ENCODE measurements around the gene INAFM1. TPM values are rescaled to one million over a fixed set of nuclear protein-coding genes. Genes with fewer than 3 reads are reported as not detected.

Gene INAFM1
- total and polyA plus RNA-seq, 2 donors (not counting 1 experiment from before 2014, with no cell fraction given) = 6.6 to 13.6 TPM

GRCh38 chr19:47230054-47230920 is 44.4 kb upstream of the INAFM1 start:
- WGBS (ENCODE audit: insufficient coverage) = under 1% methylated on average over 75 of the region's 84 CpGs
- H3K9ac ChIP-seq (ENCODE audit: low read length) = peak overlapping the region; percentile 93
- ChIA-PET POLR2A (interaction anchor here (0.7 to 1.8 kb wide), 2 partner anchors 10 to 13 kb away, joined by 3 to 4 read pairs; no protein-coding TSS in a partner anchor), CTCF (interaction anchor here (1.0 to 7.3 kb wide), 4 partner anchors 9 to 19 kb away, joined by 3 to 99 read pairs (median 6); no protein-coding TSS in a partner anchor)
- H3K4me3 ChIP-seq (ENCODE audit: control extremely low read depth in 1 of 5, extremely low read depth in 1 of 5, insufficient read depth in 1 of 5, low read depth in 2 of 5, low read length in 4 of 5) = peak overlapping the region; percentile 36 to 95 (median 63)
- no peaks in the 10 kb centered on the region for H3K79me2 ChIP-seq (ENCODE audit: control insufficient read depth, insufficient read depth, low read length)
- Mint-ChIP-seq H3K27me3 (no peaks in the 10 kb centered on the region), H3K4me1 (peaks cover 30% of the 10 kb centered on the region), H3K4me3 (peak overlapping the region; percentile 58), H3K27ac (no peak overlapping the region), H3K9me3 (ENCODE audit: insufficient read depth) (no peaks in the 10 kb centered on the region)
- intact Hi-C loops (cut with micrococcal nuclease) = loop anchor here (1.0 kb wide), 1 partner anchor 14 kb away; no protein-coding TSS in a partner anchor
- ATAC-seq (ENCODE audit: low read depth) (peak; percentile 4), DNase-seq (peak; percentile 89)
- H3K27me3 ChIP-seq (replicated peaks in 1 of 4; ENCODE audit: control extremely low read depth in 1 of 4, control insufficient read depth in 3 of 4, insufficient read depth in 4 of 4, low read length in 3 of 4) = peaks cover 0 to 37% (median 1%) of the 10 kb centered on the region in 4 experiments
- peaks cover 53 to 61% of the 10 kb centered on the region in 2 donors for H3K4me1 ChIP-seq (ENCODE audit: control insufficient read depth in 2 of 2, insufficient read depth in 2 of 2, low read length in 2 of 2)
- no peak overlapping the region for H2AFZ ChIP-seq (ENCODE audit: insufficient read depth, low read depth, low read length, poor library complexity, severe bottlenecking)
- peaks cover 22% of the 10 kb centered on the region for H4K20me1 ChIP-seq (ENCODE audit: control insufficient read depth, insufficient read depth, low read length, poor library complexity, severe bottlenecking)
- peak overlapping the region; percentile 24 to 83 for H3K27ac ChIP-seq (ENCODE audit: low read length in 2 of 2)
- TF ChIP-seq EZH2 (IDR thresholded peaks at IDR 0.05; ENCODE audit: borderline replicate concordance, insufficient read depth, low read depth, low read length, poor library complexity, severe bottlenecking) (no peak), CTCF (IDR thresholded peaks at IDR 0.05) (peak; percentile 82)
- H3K4me2 ChIP-seq (replicated peaks; ENCODE audit: low read depth, low read length, poor library complexity, severe bottlenecking) = peak overlapping the region; percentile 100
- H3K9me3 ChIP-seq (ENCODE audit: control extremely low read depth in 1 of 3, control insufficient read depth in 2 of 3, insufficient read depth in 1 of 3, low read length in 2 of 3) = no peaks in the 10 kb centered on the region
- H3K36me3 ChIP-seq (replicated peaks in 1 of 2; ENCODE audit: control extremely low read depth in 1 of 2, control insufficient read depth in 1 of 2, extremely low read depth in 1 of 2, insufficient read depth in 2 of 2, low read length in 1 of 2) = no peaks in the 10 kb centered on the region

- TF ChIP-seq EZH2 (IDR thresholded peaks at IDR 0.05; ENCODE audit: borderline replicate concordance, insufficient read depth, low read depth, low read length, poor library complexity, severe bottlenecking) = no peak
- no peak for TF ChIP-seq CTCF (IDR thresholded peaks at IDR 0.05)
- no peak for DNase-seq
- no peaks in the 10 kb centered on the region for H3K9me3 Mint-ChIP-seq (ENCODE audit: insufficient read depth)
- Histone ChIP-seq H3K27me3 (replicated peaks in 1 of 4; ENCODE audit: control extremely low read depth in 1 of 4, control insufficient read depth in 3 of 4, insufficient read depth in 4 of 4, low read length in 3 of 4) (peaks cover 0 to 37% (median 1%) of the 10 kb centered on the region in 4 experiments), H2AFZ (ENCODE audit: insufficient read depth, low read depth, low read length, poor library complexity, severe bottlenecking) (peak within 1 kb of the TSS; percentile 68), H3K36me3 (replicated peaks in 1 of 2; ENCODE audit: control extremely low read depth in 1 of 2, control insufficient read depth in 1 of 2, extremely low read depth in 1 of 2, insufficient read depth in 2 of 2, low read length in 1 of 2) (no peaks in the 10 kb centered on the region), H4K20me1 (ENCODE audit: control insufficient read depth, insufficient read depth, low read length, poor library complexity, severe bottlenecking) (peaks cover 22% of the 10 kb centered on the region), H3K4me3 (ENCODE audit: control extremely low read depth in 1 of 5, extremely low read depth in 1 of 5, insufficient read depth in 1 of 5, low read depth in 2 of 5, low read length in 4 of 5) (peak within 1 kb of the TSS; percentile 53 to 95 (median 63)), H3K79me2 (ENCODE audit: control insufficient read depth, insufficient read depth, low read length) (no peaks in the 10 kb centered on the region), H3K4me2 (replicated peaks; ENCODE audit: low read depth, low read length, poor library complexity, severe bottlenecking) (peak within 1 kb of the TSS; percentile 100), H3K27ac (ENCODE audit: low read length in 2 of 2) (peak within 1 kb of the TSS; percentile 24 to 83), H3K4me1 (ENCODE audit: control insufficient read depth in 2 of 2, insufficient read depth in 2 of 2, low read length in 2 of 2) (peaks cover 48 to 55% of the 10 kb centered on the region in 2 donors), H3K9me3 (ENCODE audit: control extremely low read depth in 1 of 3, control insufficient read depth in 2 of 3, insufficient read depth in 1 of 3, low read length in 2 of 3) (no peaks in the 10 kb centered on the region), H3K9ac (ENCODE audit: low read length) (peak within 1 kb of the TSS; percentile 93)
- peaks cover 26% of the 10 kb centered on the region for H3K4me1 Mint-ChIP-seq
- H3K27ac Mint-ChIP-seq = peak within 1 kb of the TSS; percentile 59
- ChIA-PET CTCF (interaction anchor here (3.2 kb wide), 1 partner anchor 15 kb away, joined by 30 read pairs; no protein-coding TSS in a partner anchor), POLR2A (no interaction called here)
- intact Hi-C loops (cut with micrococcal nuclease) = loop anchor here (1.0 kb wide), 2 partner anchors 10 to 13 kb away; no protein-coding TSS in a partner anchor
- no peaks in the 10 kb centered on the region for H3K27me3 Mint-ChIP-seq
- under 1% methylated on average over 39 of the region's 43 CpGs for WGBS (ENCODE audit: insufficient coverage)
- H3K4me3 Mint-ChIP-seq = peak within 1 kb of the TSS; percentile 81
- no peak for ATAC-seq (ENCODE audit: low read depth)
These were observed 43.8 kb upstream of the INAFM1 start, which contains the start of gene BBC3 for GRCh38 chr19:47230921-47231214. Gene BBC3 (minus strand): TSS chr19:47231199. CDS start chr19:47228431, 2,768 bp downstream.

Data from B cell (primary cell).